Small intestine (tissue), 7 donors: ENCODE measurements around the gene P3H2. TPM values are rescaled to one million over a fixed set of nuclear protein-coding genes. Genes with fewer than 3 reads are reported as not detected.

Experiments
- DNase-seq, 2 donors: peaks; one replicate each; pipeline versions ENCODE4 v3.0.0 to v3.0.0-alpha.2; 2013
- FAIRE-seq: peaks from 2 replicates; lab custom pipeline; 2012; peaks lifted over from hg19 to GRCh38; lab: Jason Lieb, UNC
- H3K27ac ChIP-seq, 3 donors: one replicate each; pipeline ENCODE4 v1.5.1; 2013; ENCODE audit warnings: low read length in 2 of 3, mild to moderate bottlenecking in 2 of 3, control low read depth in 1 of 3, inconsistent platforms in 1 of 3, low read depth in 1 of 3, moderate library complexity in 1 of 3
- H3K27me3 ChIP-seq, 3 donors: one replicate each; pipeline ENCODE4 v1.6.1; 2013; ENCODE audit warnings: low read length in 3 of 3, inconsistent platforms in 1 of 3; ENCODE audit not compliant: control insufficient read depth in 3 of 3, insufficient read depth in 3 of 3
- H3K36me3 ChIP-seq, 3 donors: one replicate each; pipeline ENCODE4 v1.6.1; 2013; ENCODE audit warnings: low read length in 3 of 3, inconsistent platforms in 1 of 3, low read depth in 1 of 3, mild to moderate bottlenecking in 1 of 3, moderate library complexity in 1 of 3; ENCODE audit not compliant: control insufficient read depth in 3 of 3, insufficient read depth in 2 of 3
- H3K4me1 ChIP-seq, 3 donors: one replicate each; pipeline ENCODE4 v1.6.1; 2013; ENCODE audit warnings: low read length in 2 of 3, inconsistent platforms in 1 of 3, low read depth in 1 of 3, mild to moderate bottlenecking in 1 of 3, moderate library complexity in 1 of 3; ENCODE audit not compliant: control insufficient read depth in 3 of 3, insufficient read depth in 2 of 3
- H3K4me3 ChIP-seq, 3 donors: one replicate each; pipeline ENCODE4 v1.5.1; 2013; ENCODE audit warnings: low read length in 3 of 3, control low read depth in 1 of 3, inconsistent platforms in 1 of 3, low read depth in 1 of 3, mild to moderate bottlenecking in 1 of 3, moderate library complexity in 1 of 3
- H3K9me3 ChIP-seq, 2 donors: one replicate each; pipeline ENCODE4 v1.6.1; 2013; ENCODE audit warnings: low read depth in 1 of 2, low read length in 1 of 2; ENCODE audit not compliant: control insufficient read depth in 2 of 2, insufficient read depth in 1 of 2
- WGBS, 3 donors: extraction: QIAGEN DNeasy Blood & Tissue Kit; methylation state at CpG; one replicate each; pipeline ENCODE4 v1.1.7; 2013; 5-methylcytosine and 5-hydroxymethylcytosine counted together
- polyA plus RNA-seq, 4 donors: library from polyadenylated mRNA; stranded (reverse) in 3 of 4; unstranded in 1 of 4; fragments of 200-250 nt in 3 of 4; fragments of 120-200 nt in 1 of 4; gene quantifications; one replicate each; pipeline versions ENCODE4 v1.2.1 to v1.2.3, GENCODE V29; 2013
- donor health status: healthy with polysubstance abuse.
- donor health status: control.
- donor health status: control.
- donor health status: Bipolar disorder and iron deficiency.
- donor health status: healthy.

P3H2 gene
- polyA plus RNA-seq, 4 donors, result 0.22 to 2.0 (median 0.96) TPM

DNA sequence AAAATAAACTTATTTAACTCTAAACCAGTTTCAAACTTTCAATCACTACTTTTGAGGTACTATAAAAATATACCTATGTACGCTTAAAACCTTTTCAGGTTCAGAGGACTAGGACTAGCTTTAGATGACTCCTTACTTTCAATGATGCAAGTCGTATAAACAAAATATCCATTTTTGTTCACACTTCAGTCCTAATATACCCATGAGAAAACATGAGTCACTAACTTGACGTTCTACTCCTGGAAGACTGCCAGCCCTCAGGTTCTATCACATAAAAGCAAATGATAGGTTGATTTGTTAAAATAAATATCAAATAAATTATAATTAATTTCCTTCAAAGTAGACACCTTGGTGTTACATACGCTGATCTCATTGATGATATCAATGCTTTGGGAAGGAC is 10.6 kb upstream of the P3H2 start:
- Histone ChIP-seq H3K4me1 (no peaks in the 10 kb centered on the region), H3K27me3 (no peaks in the 10 kb centered on the region), H3K36me3 (no peaks in the 10 kb centered on the region), H3K9me3 (no peaks in the 10 kb centered on the region), H3K4me3 (no peak overlapping the region), H3K27ac (no peak overlapping the region)
- DNase-seq (no peak), FAIRE-seq (no peak)
- WGBS, 3 donors, result 40 to 54% (median 45%) methylated on average over 4 of the region's 4 CpGs

- Histone ChIP-seq H3K36me3 (no peaks in the 10 kb centered on the region), H3K4me3 (no peak overlapping the region), H3K27me3 (no peaks in the 10 kb centered on the region), H3K9me3 (no peaks in the 10 kb centered on the region), H3K4me1 (no peaks in the 10 kb centered on the region), H3K27ac (no peak overlapping the region)
- WGBS, 3 donors, result 67 to 71% (median 70%) methylated on average over 6 of the region's 6 CpGs
- FAIRE-seq (no peak), DNase-seq (no peak)
Measured at GRCh38 chr3:190130696-190131095, 10.0 kb upstream of the P3H2 start.

DNA sequence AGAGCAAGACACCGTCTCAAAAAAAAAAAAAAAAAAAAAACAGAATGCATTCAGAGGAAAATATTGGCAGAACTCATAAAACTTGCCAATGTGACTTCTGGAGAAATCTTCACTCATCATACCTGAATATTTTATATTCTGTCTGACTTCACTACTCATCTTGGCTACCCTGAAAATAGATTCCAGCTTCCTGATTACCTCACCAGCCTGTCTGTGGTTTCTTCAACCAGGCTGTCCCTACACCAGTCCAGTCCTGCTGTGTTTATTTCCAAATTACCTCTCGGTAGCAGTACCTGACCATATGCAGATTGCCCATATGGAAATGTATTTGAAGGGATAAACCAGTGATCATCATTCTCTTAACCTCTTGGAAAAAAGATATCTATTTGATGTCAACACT is 9.3 kb upstream of the P3H2 start:
- no peaks in the 10 kb centered on the region for H3K9me3 ChIP-seq
- H3K4me3 ChIP-seq, result no peak overlapping the region
- no peaks in the 10 kb centered on the region for H3K36me3 ChIP-seq
- no peak for DNase-seq
- WGBS, 3 donors, result 82 to 96% (median 92%) methylated on average over 1 to 2 of the region's 2 CpGs
- FAIRE-seq, result no peak
- H3K27me3 ChIP-seq, result no peaks in the 10 kb centered on the region
- no peak overlapping the region for H3K27ac ChIP-seq
- no peaks in the 10 kb centered on the region for H3K4me1 ChIP-seq

- no peaks in the 10 kb centered on the region for H3K9me3 ChIP-seq
- no peak overlapping the region for H3K27ac ChIP-seq
- no peaks in the 10 kb centered on the region for H3K27me3 ChIP-seq
- no peak overlapping the region for H3K4me3 ChIP-seq
- H3K36me3 ChIP-seq, result no peaks in the 10 kb centered on the region
- DNase-seq (no peak), FAIRE-seq (no peak)
- 82 to 89% (median 88%) methylated on average over 6 of the region's 6 CpGs for WGBS, 3 donors
- no peaks in the 10 kb centered on the region for H3K4me1 ChIP-seq
Measured at GRCh38 chr3:190127797-190128196, 7.1 kb upstream of the P3H2 start.

- Histone ChIP-seq H3K36me3 (no peaks in the 10 kb centered on the region), H3K9me3 (no peaks in the 10 kb centered on the region), H3K27me3 (no peaks in the 10 kb centered on the region), H3K4me1 (no peaks in the 10 kb centered on the region), H3K27ac (no peak overlapping the region), H3K4me3 (no peak overlapping the region)
- no peak for DNase-seq
- WGBS, 3 donors, result 21 to 66% (median 52%) methylated on average over 1 of the region's 1 CpG
- no peak for FAIRE-seq
Measured at GRCh38 chr3:190127195-190127594, 6.5 kb upstream of the P3H2 start.

- Histone ChIP-seq H3K27ac (no peak overlapping the region), H3K27me3 (peaks cover 0 to 4% (median 1%) of the 10 kb centered on the region in 3 donors), H3K9me3 (no peaks in the 10 kb centered on the region), H3K4me3 (no peak overlapping the region), H3K36me3 (no peaks in the 10 kb centered on the region), H3K4me1 (peaks cover 0 to 7% (median 0%) of the 10 kb centered on the region in 3 donors)
- FAIRE-seq, result no peak
- WGBS, 3 donors, result 68 to 78% (median 70%) methylated on average over 9 of the region's 9 CpGs
- DNase-seq, result no peak
Measured at GRCh38 chr3:190125436-190126068, 4.9 kb upstream of the P3H2 start.

GRCh38 chr3:190124067-190124466 is 3.4 kb upstream of the P3H2 start:
- WGBS, 3 donors, result 49 to 65% (median 51%) methylated on average over 3 of the region's 3 CpGs
- DNase-seq, result no peak
- no peaks in the 10 kb centered on the region for H3K9me3 ChIP-seq
- no peak overlapping the region for H3K27ac ChIP-seq
- H3K4me3 ChIP-seq, result no peak overlapping the region
- H3K27me3 ChIP-seq, result peaks cover 3 to 10% (median 9%) of the 10 kb centered on the region in 3 donors
- H3K36me3 ChIP-seq, result no peaks in the 10 kb centered on the region
- FAIRE-seq, result no peak
- peaks cover 0 to 9% (median 0%) of the 10 kb centered on the region in 3 donors for H3K4me1 ChIP-seq

GRCh38 chr3:190122198-190122771 is 1.6 kb upstream of the P3H2 start:
- DNase-seq (no peak), FAIRE-seq (no peak)
- 74 to 76% (median 74%) methylated on average over 8 of the region's 8 CpGs for WGBS, 3 donors
- Histone ChIP-seq H3K27me3 (peaks cover 3 to 15% (median 10%) of the 10 kb centered on the region in 3 donors), H3K4me1 (peaks cover 0 to 9% (median 0%) of the 10 kb centered on the region in 3 donors), H3K4me3 (no peak overlapping the region), H3K9me3 (no peaks in the 10 kb centered on the region), H3K36me3 (no peaks in the 10 kb centered on the region), H3K27ac (no peak overlapping the region)
